HEK293T (cell line): Measurements from ENCODE around the gene LRRC61.

Source experiments
- CTBP1 ChIP-seq: fragments of 450-650 bp; IDR thresholded peaks from 2 replicates; pipeline ENCODE4 v1.6.1; 2016; ENCODE audit warnings: borderline replicate concordance
- FOXA1 ChIP-seq: fragments of 450-650 bp; IDR thresholded peaks from 2 replicates; pipeline ENCODE4 v1.6.1; 2016; ENCODE audit warnings: mild to moderate bottlenecking
- FOXM1 ChIP-seq: fragments of 450-650 bp; IDR thresholded peaks from 2 replicates; pipeline ENCODE4 v1.6.1; 2017; ENCODE audit warnings: mild to moderate bottlenecking, borderline replicate concordance
- NFRKB ChIP-seq: fragments of 450-650 bp; IDR thresholded peaks from 2 replicates; pipeline ENCODE4 v1.6.1; 2016; ENCODE audit warnings: mild to moderate bottlenecking, moderate library complexity
- SP1 ChIP-seq: fragments of 450-650 bp; IDR thresholded peaks from 2 replicates; pipeline ENCODE4 v1.6.1; 2017
- ZNF384 ChIP-seq: fragments of 450-650 bp; IDR thresholded peaks from 2 replicates; pipeline ENCODE4 v1.6.1; 2016

DNA sequence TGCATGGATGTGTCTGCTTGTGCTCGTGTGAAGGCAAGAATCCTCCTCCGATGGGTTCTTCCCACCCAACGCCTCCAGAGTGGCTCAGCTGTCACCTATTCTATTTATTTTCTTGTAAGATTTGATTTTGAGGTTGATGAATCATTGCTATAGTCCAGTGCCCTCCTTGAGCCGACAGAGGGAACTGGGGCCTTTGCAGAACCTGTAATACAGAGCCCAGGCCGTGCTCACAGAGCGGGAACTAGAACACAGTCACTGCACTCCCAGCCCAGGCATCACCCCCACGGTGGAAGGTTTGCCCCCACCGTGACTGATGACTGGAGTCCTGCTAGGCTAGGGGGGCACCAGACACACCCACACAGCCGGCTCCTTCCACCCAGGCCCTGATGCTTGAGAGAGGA, 16.3 kb downstream of the LRRC61 start:
- TF ChIP-seq SP1 (no peak), FOXM1 (no peak), CTBP1 (no peak), FOXA1 (no peak), ZNF384 (no peak), NFRKB (no peak)
